ENCODE results near the gene FOXP2.

The FOXP2 gene

GRCh38 chr7:114703677-114704076 lies 289.1 kb downstream of the FOXP2 start:
- H3K4me3 ChIP-seq (ENCODE audit: low read depth, low read length), result no peak overlapping the region
- no peak for TF ChIP-seq CTCF (IDR thresholded peaks at IDR 0.05; ENCODE audit: low read depth, low read length)
- DNase-seq (ENCODE audit: low read depth, low spot score), result peak; percentile 14
- in situ Hi-C loops (cut with HindIII; ENCODE audit: low sequenced_read_pairs), result no loop called here

- in situ Hi-C loops (cut with HindIII; ENCODE audit: low sequenced_read_pairs), result no loop called here
- no peak for TF ChIP-seq CTCF (IDR thresholded peaks at IDR 0.05; ENCODE audit: low read depth, low read length)
- no peak overlapping the region for H3K4me3 ChIP-seq (ENCODE audit: low read depth, low read length)
- DNase-seq (ENCODE audit: low read depth, low spot score), result no peak
These were observed 294.0 kb downstream of the FOXP2 start for GRCh38 chr7:114708646-114709045.

GRCh38 chr7:114710499-114710898 lies 295.9 kb downstream of the FOXP2 start:
- no peak overlapping the region for H3K4me3 ChIP-seq (ENCODE audit: low read depth, low read length)
- no peak for TF ChIP-seq CTCF (IDR thresholded peaks at IDR 0.05; ENCODE audit: low read depth, low read length)
- no peak for DNase-seq (ENCODE audit: low read depth, low spot score)
- in situ Hi-C loops (cut with HindIII; ENCODE audit: low sequenced_read_pairs), result no loop called here

GRCh38 chr7:114711241-114711640 lies 296.6 kb downstream of the FOXP2 start:
- TF ChIP-seq CTCF (IDR thresholded peaks at IDR 0.05; ENCODE audit: low read depth, low read length), result no peak
- DNase-seq (ENCODE audit: low read depth, low spot score), result peak; percentile 4
- in situ Hi-C loops (cut with HindIII; ENCODE audit: low sequenced_read_pairs), result no loop called here
- no peak overlapping the region for H3K4me3 ChIP-seq (ENCODE audit: low read depth, low read length)

- no peak for TF ChIP-seq CTCF (IDR thresholded peaks at IDR 0.05; ENCODE audit: low read depth, low read length)
- H3K4me3 ChIP-seq (ENCODE audit: low read depth, low read length), result no peak overlapping the region
- in situ Hi-C loops (cut with HindIII; ENCODE audit: low sequenced_read_pairs), result no loop called here
- peak; percentile 25 for DNase-seq (ENCODE audit: low read depth, low spot score)
These were observed 301.3 kb downstream of the FOXP2 start for GRCh38 chr7:114715907-114716306.

GRCh38 chr7:114718861-114719260 lies 304.2 kb downstream of the FOXP2 start:
- no peak for TF ChIP-seq CTCF (IDR thresholded peaks at IDR 0.05; ENCODE audit: low read depth, low read length)
- in situ Hi-C loops (cut with HindIII; ENCODE audit: low sequenced_read_pairs), result no loop called here
- no peak for DNase-seq (ENCODE audit: low read depth, low spot score)
- H3K4me3 ChIP-seq (ENCODE audit: low read depth, low read length), result no peak overlapping the region

- DNase-seq (ENCODE audit: low read depth, low spot score), result no peak
- no peak for TF ChIP-seq CTCF (IDR thresholded peaks at IDR 0.05; ENCODE audit: low read depth, low read length)
- in situ Hi-C loops (cut with HindIII; ENCODE audit: low sequenced_read_pairs), result no loop called here
These were observed 306.1 kb downstream of the FOXP2 start for GRCh38 chr7:114720725-114721124.

More at GRCh38 chr7:114720725-114721124, 306.1 kb downstream of the FOXP2 start:
- no peak overlapping the region for H3K4me3 ChIP-seq (ENCODE audit: low read depth, low read length)

All from astrocyte of the spinal cord (primary cell).